ENCODE data around the gene NUTM1.
"Not testable (repeated sequence)": the region's sequence is repeated elsewhere in the genome, so short reads cannot be mapped to it uniquely, and the experiment has no call there.

Gene NUTM1

DNA sequence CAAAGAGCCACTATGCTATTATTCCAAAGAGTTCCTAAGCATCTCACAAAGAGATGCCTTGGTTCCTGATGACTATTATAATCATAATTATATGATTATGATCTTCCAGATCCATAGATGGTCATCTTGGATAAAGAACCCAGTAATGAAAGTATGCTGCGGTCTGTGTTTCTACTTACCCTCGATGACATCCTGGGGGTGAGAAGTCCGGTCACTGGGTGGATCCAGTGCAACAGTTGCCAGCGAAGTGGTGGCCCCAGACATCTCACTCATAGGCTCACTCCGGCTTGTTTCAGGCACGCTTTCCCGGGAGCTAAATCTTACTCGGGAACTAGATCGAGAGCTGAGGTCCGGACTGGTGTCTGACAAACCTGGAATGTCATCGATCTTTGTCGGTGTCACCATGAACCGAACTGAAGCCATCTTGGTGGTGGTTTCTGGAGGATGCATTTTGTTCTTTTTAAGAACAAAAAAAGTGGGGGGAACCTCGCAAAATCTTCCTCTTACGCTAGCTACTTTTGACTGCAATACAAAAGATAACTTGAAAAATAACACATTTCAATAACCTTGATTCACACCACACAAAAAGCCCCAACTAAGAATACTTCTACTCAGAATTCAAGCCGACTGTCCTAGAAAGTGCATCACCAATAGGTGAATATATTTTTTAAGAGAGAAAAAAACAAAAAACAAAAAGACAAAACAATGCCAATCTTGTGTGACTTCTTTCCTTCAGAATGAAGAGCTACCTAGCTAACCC lies 6.7 kb upstream of the NUTM1 start:
- FAIRE-seq: no peak
- no peak for DNase-seq (ENCODE audit: insufficient read length, low spot score)

DNA sequence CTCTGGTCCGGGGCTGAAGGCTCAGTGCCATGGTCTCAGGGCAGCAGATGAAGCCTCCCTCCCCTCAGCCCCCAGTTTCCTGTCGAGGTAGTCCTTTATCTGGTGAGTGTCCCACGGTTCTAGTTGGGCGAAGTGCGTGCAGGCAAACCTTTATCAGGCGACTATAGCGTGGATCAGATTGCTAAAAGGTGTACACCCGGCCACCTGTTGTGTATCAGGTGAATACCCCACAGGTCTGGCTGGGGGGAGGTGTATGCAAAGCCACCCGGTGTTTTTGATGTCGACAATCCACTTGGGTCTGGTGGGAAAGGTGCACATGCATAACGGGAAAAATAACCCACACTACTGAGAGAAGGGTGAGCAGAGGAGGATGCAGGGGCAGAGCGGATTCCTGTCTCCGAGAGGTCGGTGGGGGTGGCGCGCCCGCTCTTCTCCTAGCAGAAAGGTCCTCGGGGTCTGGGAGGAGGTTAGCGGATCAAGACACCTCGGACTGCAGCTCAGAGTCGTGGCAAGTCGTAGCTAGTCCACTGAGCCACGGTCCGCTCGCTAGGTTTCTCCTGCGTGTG lies 6.0 kb upstream of the NUTM1 start:
- FAIRE-seq: peak; percentile 33

GRCh38 chr15:34337557-34338306 lies 5.4 kb upstream of the NUTM1 start, which contains the start of gene SLC12A6:
TSS of gene SLC12A6 (minus strand) at chr15:34337781. CDS start at chr15:34336680, 1,101 bp downstream.
- DNase-seq (ENCODE audit: insufficient read length, low spot score) (peak; percentile 91), FAIRE-seq (peak; percentile 68)

More for the DNA sequence above, 6.0 kb upstream of the NUTM1 start:
- DNase-seq (ENCODE audit: insufficient read length, low spot score): no peak

GRCh38 chr15:34338347-34338746 lies 4.8 kb upstream of the NUTM1 start:
- DNase-seq (ENCODE audit: insufficient read length, low spot score) (no peak), FAIRE-seq (no peak)

GRCh38 chr15:34339946-34340345 lies 3.2 kb upstream of the NUTM1 start:
- DNase-seq (ENCODE audit: insufficient read length, low spot score) (no peak), FAIRE-seq (no peak)

DNA sequence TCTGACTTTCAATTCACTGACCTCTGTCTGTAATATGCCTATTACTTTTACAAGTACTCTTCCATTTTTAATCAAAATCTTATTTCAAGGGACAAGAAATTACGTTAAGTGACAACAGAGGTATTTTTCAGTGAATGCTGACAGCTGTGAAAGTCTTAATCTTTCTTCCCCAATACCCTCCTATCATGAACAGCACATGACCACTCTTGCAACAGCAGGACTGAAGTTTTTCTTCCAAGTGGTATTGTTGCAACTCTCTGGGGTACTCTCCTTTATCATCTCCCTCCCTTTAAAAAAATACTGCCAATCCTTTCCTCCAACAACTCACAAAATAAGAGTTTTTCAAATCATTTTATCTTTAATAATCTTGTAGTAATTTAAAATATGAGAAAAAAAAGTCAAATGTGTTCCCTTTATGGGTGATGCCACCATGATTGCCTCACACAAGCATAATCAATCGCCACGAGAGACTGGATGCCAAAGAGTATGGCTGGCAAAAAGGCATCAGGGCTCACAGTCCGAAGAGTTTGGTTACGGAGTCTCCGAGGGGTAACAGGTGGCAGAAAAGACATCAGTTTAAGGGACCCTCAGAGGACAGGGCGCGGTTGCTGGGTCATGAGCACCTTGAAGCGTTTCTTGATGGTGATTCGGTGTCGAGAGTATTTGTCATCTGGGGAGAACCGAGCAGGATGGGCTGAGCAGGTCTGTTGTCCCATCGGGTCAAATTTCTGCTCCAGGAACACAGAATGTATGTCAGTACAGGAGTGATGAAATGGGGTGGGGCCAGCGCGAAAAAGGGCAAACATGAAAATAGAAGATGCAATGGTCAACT lies 1.5 kb upstream of the NUTM1 start:
- FAIRE-seq (no peak), DNase-seq (ENCODE audit: insufficient read length, low spot score) (no peak)

- not testable (repeated sequence) for DNase-seq (ENCODE audit: insufficient read length, low spot score); FAIRE-seq
These were observed 840 bp upstream of the NUTM1 start for GRCh38 chr15:34342213-34342736.

DNA sequence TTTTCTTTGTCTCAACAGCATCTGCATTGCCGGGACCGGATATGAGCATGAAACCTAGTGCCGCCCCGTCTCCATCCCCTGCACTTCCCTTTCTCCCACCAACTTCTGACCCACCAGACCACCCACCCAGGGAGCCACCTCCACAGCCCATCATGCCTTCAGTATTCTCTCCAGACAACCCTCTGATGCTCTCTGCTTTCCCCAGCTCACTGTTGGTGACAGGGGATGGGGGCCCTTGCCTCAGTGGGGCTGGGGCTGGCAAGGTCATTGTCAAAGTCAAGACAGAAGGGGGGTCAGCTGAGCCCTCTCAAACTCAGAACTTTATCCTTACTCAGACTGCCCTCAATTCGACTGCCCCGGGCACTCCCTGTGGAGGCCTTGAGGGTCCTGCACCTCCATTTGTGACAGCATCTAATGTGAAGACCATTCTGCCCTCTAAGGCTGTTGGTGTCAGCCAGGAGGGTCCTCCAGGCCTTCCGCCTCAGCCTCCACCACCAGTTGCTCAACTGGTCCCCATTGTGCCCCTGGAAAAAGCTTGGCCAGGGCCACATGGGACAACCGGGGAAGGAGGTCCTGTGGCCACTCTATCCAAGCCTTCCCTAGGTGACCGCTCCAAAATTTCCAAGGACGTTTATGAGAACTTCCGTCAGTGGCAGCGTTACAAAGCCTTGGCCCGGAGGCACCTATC lies 5.0 kb downstream of the NUTM1 start:
- DNase-seq (ENCODE audit: insufficient read length, low spot score): no peak
- FAIRE-seq: no peak

- FAIRE-seq: no peak
These were observed 5.7 kb downstream of the NUTM1 start for GRCh38 chr15:34348735-34349300.

GRCh38 chr15:34349769-34350168 lies 6.7 kb downstream of the NUTM1 start:
- no peak for DNase-seq (ENCODE audit: insufficient read length, low spot score)
- FAIRE-seq: no peak

More at GRCh38 chr15:34348735-34349300, 5.7 kb downstream of the NUTM1 start:
- no peak for DNase-seq (ENCODE audit: insufficient read length, low spot score)

DNA sequence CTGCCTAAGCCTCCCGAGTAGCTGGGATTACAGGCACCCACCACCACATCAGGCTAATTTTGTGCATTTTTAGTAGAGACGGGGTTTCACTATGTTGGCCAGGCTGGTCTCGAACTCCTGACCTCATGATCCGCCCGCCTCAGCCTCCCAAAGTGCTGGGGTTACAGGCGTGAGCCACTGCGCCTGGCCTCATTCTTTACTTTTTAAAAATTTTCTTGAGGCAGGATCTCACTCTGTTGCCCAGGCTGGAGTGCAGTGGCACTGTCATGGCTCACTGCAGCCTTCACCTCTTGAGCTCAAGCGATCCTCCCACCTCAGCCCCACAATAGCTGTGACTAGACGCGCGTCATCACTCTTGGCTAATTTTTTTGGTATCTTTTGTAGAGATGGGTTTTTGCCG lies 9.9 kb downstream of the NUTM1 start:
- FAIRE-seq; DNase-seq (ENCODE audit: insufficient read length, low spot score): not testable (repeated sequence)

DNA sequence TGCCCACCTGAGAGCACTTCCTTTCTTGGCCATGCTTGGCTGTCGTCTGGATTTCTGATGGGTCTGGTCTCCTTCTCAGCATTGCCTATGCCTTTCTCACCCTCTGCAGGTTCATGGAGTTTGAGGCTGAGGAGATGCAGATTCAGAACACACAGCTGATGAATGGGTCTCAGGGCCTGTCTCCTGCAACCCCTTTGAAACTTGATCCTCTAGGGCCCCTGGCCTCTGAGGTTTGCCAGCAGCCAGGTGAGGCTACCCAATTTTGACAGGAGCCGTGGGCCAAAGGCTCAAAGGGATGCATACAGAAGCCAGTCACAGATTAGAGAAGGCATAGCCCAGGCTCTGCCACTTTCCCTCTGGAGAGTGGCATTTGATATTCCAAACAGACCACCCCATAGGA lies 10.5 kb downstream of the NUTM1 start:
- FAIRE-seq: no peak

GRCh38 chr15:34354286-34354685 lies 11.2 kb downstream of the NUTM1 start:
- DNase-seq (ENCODE audit: insufficient read length, low spot score) (no peak), FAIRE-seq (no peak)

More for the DNA sequence above, 10.5 kb downstream of the NUTM1 start:
- DNase-seq (ENCODE audit: insufficient read length, low spot score): no peak

- DNase-seq (ENCODE audit: insufficient read length, low spot score) (no peak), FAIRE-seq (no peak)
These were observed 12.1 kb downstream of the NUTM1 start for GRCh38 chr15:34355241-34355640.

DNA sequence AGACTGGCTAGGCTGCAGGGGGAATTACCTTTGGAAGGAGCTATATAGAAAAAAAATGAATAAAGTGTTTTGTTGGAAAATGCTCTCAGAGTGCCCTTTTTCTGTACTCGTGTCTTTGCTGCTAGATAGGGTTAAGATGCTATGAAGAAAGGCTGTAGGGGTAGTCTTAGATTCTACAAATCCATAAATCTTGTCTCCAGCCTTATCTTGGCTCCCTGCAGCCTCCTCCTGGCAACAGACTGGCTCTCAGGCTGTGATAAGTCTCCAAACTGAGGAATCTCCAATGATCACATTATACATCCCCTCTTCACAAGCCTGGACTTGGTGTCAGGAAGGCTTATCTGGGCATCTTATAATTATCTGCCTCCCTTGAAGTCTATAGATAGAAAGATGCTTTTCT lies 14.5 kb downstream of the NUTM1 start:
- FAIRE-seq (no peak), DNase-seq (ENCODE audit: insufficient read length, low spot score) (no peak)

DNA sequence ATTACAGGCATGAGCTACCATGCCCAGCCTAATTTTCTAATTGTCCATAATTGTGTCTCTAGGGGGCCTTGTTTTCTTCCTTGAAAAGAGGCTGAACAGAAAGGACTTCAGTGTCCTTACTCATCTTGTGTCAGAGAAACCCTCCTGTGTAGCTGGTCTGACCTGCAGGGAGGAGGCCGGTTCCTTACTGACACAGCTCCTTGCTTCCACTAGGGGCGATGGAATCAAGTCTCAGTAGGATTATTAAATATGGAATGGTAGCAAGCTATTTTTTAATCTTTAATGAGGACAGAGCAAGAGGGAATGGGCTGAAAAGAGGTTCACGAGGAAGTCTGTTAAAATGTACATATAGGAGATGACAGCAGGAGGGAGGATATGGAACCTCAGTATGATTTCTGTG lies 15.3 kb downstream of the NUTM1 start:
- DNase-seq (ENCODE audit: insufficient read length, low spot score): no peak
- FAIRE-seq: no peak

- FAIRE-seq: no peak
- no peak for DNase-seq (ENCODE audit: insufficient read length, low spot score)
These were observed 15.8 kb downstream of the NUTM1 start for GRCh38 chr15:34358948-34359347.

GRCh38 chr15:34359416-34359815 lies 16.3 kb downstream of the NUTM1 start:
- no peak for DNase-seq (ENCODE audit: insufficient read length, low spot score)
- no peak for FAIRE-seq

- DNase-seq (ENCODE audit: insufficient read length, low spot score) (no peak), FAIRE-seq (no peak)
These were observed 17.2 kb downstream of the NUTM1 start for GRCh38 chr15:34360298-34360697.
